Measurements from ENCODE around the gene PDLIM3. TPM values are rescaled to one million over a fixed set of nuclear protein-coding genes. Genes with fewer than 3 reads are reported as not detected.

Gene PDLIM3
- polyA plus RNA-seq, 3 donors, result not detected

- Mint-ChIP-seq H3K36me3 (no peaks in the 10 kb centered on the region), H3K27me3 (ENCODE audit: low read depth in 3 of 3) (peaks cover 3 to 14% (median 8%) of the 10 kb centered on the region in 3 donors), H3K4me3 (no peak overlapping the region), H3K27ac (no peak overlapping the region), H3K9me3 (peaks cover 0 to 19% (median 9%) of the 10 kb centered on the region in 7 donors), H3K4me1 (no peaks in the 10 kb centered on the region)
- Histone ChIP-seq H2AFZ (ENCODE audit: insufficient read depth, low read depth, low read length, poor library complexity, severe bottlenecking) (no peak overlapping the region), H3K4me3 (replicated peaks in 1 of 3; ENCODE audit: low read depth in 2 of 3, low read length in 3 of 3) (no peak overlapping the region), H3K4me1 (ENCODE audit: control insufficient read depth in 1 of 2, insufficient read depth in 2 of 2, low read length in 2 of 2) (no peaks in the 10 kb centered on the region), H3K79me2 (ENCODE audit: insufficient read depth, low read length) (no peaks in the 10 kb centered on the region), H4K20me1 (ENCODE audit: insufficient read depth, low read length) (no peaks in the 10 kb centered on the region), H3K4me2 (replicated peaks; ENCODE audit: extremely low read depth, low read length, poor library complexity, severe bottlenecking) (no peak overlapping the region), H3K27me3 (ENCODE audit: control insufficient read depth in 2 of 2, insufficient read depth in 2 of 2, low read length in 2 of 2) (no peaks in the 10 kb centered on the region), H3K9ac (ENCODE audit: insufficient read depth, low read length, poor library complexity, severe bottlenecking) (no peak overlapping the region), H3K36me3 (replicated peaks in 1 of 2; ENCODE audit: control insufficient read depth in 1 of 2, insufficient read depth in 2 of 2, low read length in 2 of 2) (no peaks in the 10 kb centered on the region), H3K9me3 (replicated peaks in 1 of 2; ENCODE audit: control insufficient read depth in 1 of 2, insufficient read depth in 1 of 2, low read length in 2 of 2) (no peaks in the 10 kb centered on the region), H3K27ac (ENCODE audit: low read depth in 1 of 2, low read length in 2 of 2) (no peak overlapping the region)
- no peak for DNase-seq
- intact Hi-C loops (cut with micrococcal nuclease), result no loop called here
- TF ChIP-seq, protein P1, sequence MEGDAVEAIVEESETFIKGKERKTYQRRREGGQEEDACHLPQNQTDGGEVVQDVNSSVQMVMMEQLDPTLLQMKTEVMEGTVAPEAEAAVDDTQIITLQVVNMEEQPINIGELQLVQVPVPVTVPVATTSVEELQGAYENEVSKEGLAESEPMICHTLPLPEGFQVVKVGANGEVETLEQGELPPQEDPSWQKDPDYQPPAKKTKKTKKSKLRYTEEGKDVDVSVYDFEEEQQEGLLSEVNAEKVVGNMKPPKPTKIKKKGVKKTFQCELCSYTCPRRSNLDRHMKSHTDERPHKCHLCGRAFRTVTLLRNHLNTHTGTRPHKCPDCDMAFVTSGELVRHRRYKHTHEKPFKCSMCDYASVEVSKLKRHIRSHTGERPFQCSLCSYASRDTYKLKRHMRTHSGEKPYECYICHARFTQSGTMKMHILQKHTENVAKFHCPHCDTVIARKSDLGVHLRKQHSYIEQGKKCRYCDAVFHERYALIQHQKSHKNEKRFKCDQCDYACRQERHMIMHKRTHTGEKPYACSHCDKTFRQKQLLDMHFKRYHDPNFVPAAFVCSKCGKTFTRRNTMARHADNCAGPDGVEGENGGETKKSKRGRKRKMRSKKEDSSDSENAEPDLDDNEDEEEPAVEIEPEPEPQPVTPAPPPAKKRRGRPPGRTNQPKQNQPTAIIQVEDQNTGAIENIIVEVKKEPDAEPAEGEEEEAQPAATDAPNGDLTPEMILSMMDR (IDR thresholded peaks at IDR 0.05), result no peak
- WGBS (ENCODE audit: insufficient coverage), result 87% methylated on average over 3 of the region's 3 CpGs
These were observed 30.4 kb upstream of the PDLIM3 start for GRCh38 chr4:185565696-185566095.

- TF ChIP-seq, protein P1 (IDR thresholded peaks at IDR 0.05), result no peak
- H2AFZ ChIP-seq (ENCODE audit: insufficient read depth, low read depth, low read length, poor library complexity, severe bottlenecking), result no peak overlapping the region
- H4K20me1 ChIP-seq (ENCODE audit: insufficient read depth, low read length), result no peaks in the 10 kb centered on the region
- 83% methylated on average over 1 of the region's 3 CpGs for WGBS (ENCODE audit: insufficient coverage)
- no peaks in the 10 kb centered on the region for H3K36me3 ChIP-seq (replicated peaks in 1 of 2; ENCODE audit: control insufficient read depth in 1 of 2, insufficient read depth in 2 of 2, low read length in 2 of 2)
- Mint-ChIP-seq H3K4me3 (no peak overlapping the region), H3K4me1 (no peaks in the 10 kb centered on the region), H3K9me3 (peaks cover 0 to 24% (median 9%) of the 10 kb centered on the region in 7 donors), H3K27ac (no peak overlapping the region), H3K36me3 (no peaks in the 10 kb centered on the region), H3K27me3 (ENCODE audit: low read depth in 3 of 3) (peaks cover 3 to 14% (median 8%) of the 10 kb centered on the region in 3 donors)
- no peak for DNase-seq
- no peaks in the 10 kb centered on the region for H3K27me3 ChIP-seq (ENCODE audit: control insufficient read depth in 2 of 2, insufficient read depth in 2 of 2, low read length in 2 of 2)
- no peak overlapping the region for H3K27ac ChIP-seq (ENCODE audit: low read depth in 1 of 2, low read length in 2 of 2)
- H3K9me3 ChIP-seq (replicated peaks in 1 of 2; ENCODE audit: control insufficient read depth in 1 of 2, insufficient read depth in 1 of 2, low read length in 2 of 2), result no peaks in the 10 kb centered on the region
- no peaks in the 10 kb centered on the region for H3K4me1 ChIP-seq (ENCODE audit: control insufficient read depth in 1 of 2, insufficient read depth in 2 of 2, low read length in 2 of 2)
- no peaks in the 10 kb centered on the region for H3K79me2 ChIP-seq (ENCODE audit: insufficient read depth, low read length)
- H3K4me3 ChIP-seq (replicated peaks in 1 of 3; ENCODE audit: low read depth in 2 of 3, low read length in 3 of 3), result no peak overlapping the region
- intact Hi-C loops (cut with micrococcal nuclease), result no loop called here
- H3K9ac ChIP-seq (ENCODE audit: insufficient read depth, low read length, poor library complexity, severe bottlenecking), result no peak overlapping the region
- no peak overlapping the region for H3K4me2 ChIP-seq (replicated peaks; ENCODE audit: extremely low read depth, low read length, poor library complexity, severe bottlenecking)
These were observed 29.0 kb upstream of the PDLIM3 start for GRCh38 chr4:185564349-185564748.

All from CD14-positive monocyte (primary cell).